Transverse colon (tissue), 4 donors: Measurements from ENCODE around the gene CFAP54. TPM values are rescaled to one million over a fixed set of nuclear protein-coding genes. Genes with fewer than 3 reads are reported as not detected.
"Not testable (repeated sequence)": the region's sequence is repeated elsewhere in the genome, so short reads cannot be mapped to it uniquely, and the experiment has no call there.

Source experiments
- DNase-seq: peaks from one replicate; pipeline ENCODE4 v3.0.0-alpha.2; 2019
- H3K27ac ChIP-seq, 4 donors: fragments of 200-600 bp; sonication (generic); 2 replicates each; pipeline ENCODE4 v1.5.1; 2016 to 2018; ENCODE audit warnings: inconsistent platforms in 4 of 4
- H3K27me3 ChIP-seq: fragments of 200-600 bp; sonication (generic); 2 replicates; pipeline ENCODE4 v1.5.1; 2017; ENCODE audit warnings: inconsistent platforms
- H3K36me3 ChIP-seq, 4 donors: fragments of 200-600 bp; sonication (generic); 2 replicates each; pipeline ENCODE4 v1.5.1; 2017 to 2019; ENCODE audit warnings: inconsistent platforms in 4 of 4
- H3K4me1 ChIP-seq, 4 donors: fragments of 200-600 bp; sonication (generic); 2 replicates each; pipeline ENCODE4 v1.5.1; 2017 to 2020; ENCODE audit warnings: inconsistent platforms in 4 of 4
- H3K4me3 ChIP-seq, 4 donors: fragments of 200-600 bp; sonication (generic); 1 replicate in 1 of 4; 2 replicates in 3 of 4; pipeline versions ENCODE4 v1.5.1 to v1.6.1; 2017 to 2019; ENCODE audit warnings: inconsistent platforms in 4 of 4
- H3K9me3 ChIP-seq, 2 donors: fragments of 200-600 bp; sonication (generic); 2 replicates each; pipeline ENCODE4 v1.5.1; 2017 to 2019; ENCODE audit warnings: inconsistent platforms in 2 of 2
- CTCF ChIP-seq, 5 experiments: fragments of 200-600 bp in 3 of 5; fragments of 450-650 bp in 2 of 5; sonication (generic) in 3 of 5; IDR thresholded peaks; 1 replicate in 2 of 5; 2 replicates in 3 of 5; pipeline ENCODE4 v1.5.1; 2016 to 2017; ENCODE audit warnings: antibody characterized with exemption in 5 of 5, inconsistent platforms in 3 of 5, mild to moderate bottlenecking in 2 of 5, moderate library complexity in 1 of 5
- EP300 ChIP-seq: sonication (generic); formaldehyde crosslinking; IDR thresholded peaks from one replicate; pipeline ENCODE4 v1.6.1; 2017; ENCODE audit warnings: antibody characterized with exemption, low read depth
- POLR2A ChIP-seq: fragments of 450-650 bp; IDR thresholded peaks from one replicate; pipeline ENCODE4 v1.6.1; 2016; ENCODE audit warnings: antibody characterized with exemption, mild to moderate bottlenecking, moderate library complexity
- POLR2AphosphoS5 ChIP-seq, 3 donors: sonication (generic); formaldehyde crosslinking; IDR thresholded peaks; one replicate each; pipeline ENCODE4 v1.6.1; 2016; ENCODE audit warnings: antibody characterized with exemption in 3 of 3
- WGBS, 2 donors: methylation state at CpG; one replicate each; pipeline ENCODE4 v1.1.5; 2018; ENCODE audit warnings: low coverage in 1 of 2; 5-methylcytosine and 5-hydroxymethylcytosine counted together
- in situ Hi-C, 4 donors: fragments of 200-750 bp; cut with MboI; loops; one replicate each; pipeline versions ENCODE4 v1.15.0 to v1.15.1; 2017; ENCODE audit warnings: low sequenced_read_pairs in 3 of 4, low pct_ligation_motif_present in 1 of 4, low pct_unique_long_range_greater_than_20kb in 1 of 4
- intact Hi-C: fragments of 100-400 bp; cut with DNase I; formaldehyde crosslinking; loops from one replicate; pipeline ENCODE4 v1.15.1; 2023; ENCODE audit warnings: low total_unique reads
- total RNA-seq, 4 donors: library from RNA; depleted of rRNA; stranded (reverse); fragments of >200 nt; gene quantifications; one replicate each; pipeline ENCODE4 v1.1.0, GENCODE V29; 2016

The CFAP54 gene
- total RNA-seq, 4 donors from 2014 or later = 0.14 to 22.3 (median 2.1) TPM; not detected in 1

GRCh38 chr12:96711364-96711763, 222.0 kb downstream of the CFAP54 start:
- no peaks in the 10 kb centered on the region for H3K36me3 ChIP-seq
- H3K27ac ChIP-seq = no peak overlapping the region
- no peaks in the 10 kb centered on the region for H3K9me3 ChIP-seq
- H3K27me3 ChIP-seq = no peaks in the 10 kb centered on the region
- in situ Hi-C loops = no loop called here
- TF ChIP-seq CTCF (IDR thresholded peaks at IDR 0.05) (no peak), POLR2A (no peak), POLR2AphosphoS5 (IDR thresholded peaks at IDR 0.05) (no peak), EP300 (no peak)
- DNase-seq = no peak
- no peak overlapping the region for H3K4me3 ChIP-seq
- intact Hi-C loops = no loop called here
- H3K4me1 ChIP-seq = no peaks in the 10 kb centered on the region

GRCh38 chr12:96714199-96714598, 224.8 kb downstream of the CFAP54 start:
- H3K4me1 ChIP-seq = no peaks in the 10 kb centered on the region
- DNase-seq = no peak
- in situ Hi-C loops = no loop called here
- WGBS, 2 donors = 77 to 83% methylated on average over 3 of the region's 3 CpGs
- no peaks in the 10 kb centered on the region for H3K9me3 ChIP-seq
- intact Hi-C loops = no loop called here
- no peaks in the 10 kb centered on the region for H3K36me3 ChIP-seq
- H3K27me3 ChIP-seq = no peaks in the 10 kb centered on the region
- H3K4me3 ChIP-seq = no peak overlapping the region
- no peak overlapping the region for H3K27ac ChIP-seq
- TF ChIP-seq CTCF (IDR thresholded peaks at IDR 0.05) (no peak), EP300 (no peak), POLR2AphosphoS5 (IDR thresholded peaks at IDR 0.05) (no peak), POLR2A (no peak)

GRCh38 chr12:96719660-96720362, 230.4 kb downstream of the CFAP54 start:
- peak overlapping the region in 3 of 4 donors; percentile 27 to 40 (median 40) for H3K27ac ChIP-seq
- H3K9me3 ChIP-seq = no peaks in the 10 kb centered on the region
- H3K36me3 ChIP-seq = no peaks in the 10 kb centered on the region
- intact Hi-C loops = no loop called here
- peaks cover 0 to 12% (median 2%) of the 10 kb centered on the region in 4 donors for H3K4me1 ChIP-seq
- WGBS, 2 donors = 10 to 32% methylated on average over 3 to 5 of the region's 5 CpGs
- H3K27me3 ChIP-seq = no peaks in the 10 kb centered on the region
- DNase-seq = peak; percentile 9
- H3K4me3 ChIP-seq = peak overlapping the region in 2 of 4 donors; percentile 22 to 45
- TF ChIP-seq CTCF (IDR thresholded peaks at IDR 0.05) (no peak), EP300 (no peak), POLR2A (no peak), POLR2AphosphoS5 (IDR thresholded peaks at IDR 0.05) (no peak)
- in situ Hi-C loops = no loop called here

GRCh38 chr12:96720363-96720705, 231.0 kb downstream of the CFAP54 start:
- WGBS, 2 donors = 54 to 60% methylated on average over 4 to 9 of the region's 9 CpGs
- H3K27me3 ChIP-seq = no peaks in the 10 kb centered on the region
- in situ Hi-C loops (no loop called here), intact Hi-C loops (no loop called here)
- no peaks in the 10 kb centered on the region for H3K36me3 ChIP-seq
- H3K4me1 ChIP-seq = peaks cover 0 to 12% (median 2%) of the 10 kb centered on the region in 4 donors
- peak overlapping the region in 2 of 4 donors; percentile 22 to 45 for H3K4me3 ChIP-seq
- peak overlapping the region in 3 of 4 donors; percentile 27 to 40 (median 40) for H3K27ac ChIP-seq
- no peaks in the 10 kb centered on the region for H3K9me3 ChIP-seq
- DNase-seq = peak; percentile 8
- no peak for TF ChIP-seq POLR2AphosphoS5 (IDR thresholded peaks at IDR 0.05)
- no peak for TF ChIP-seq CTCF (IDR thresholded peaks at IDR 0.05)
- no peak for TF ChIP-seq POLR2A
- TF ChIP-seq EP300 = no peak

GRCh38 chr12:96729466-96729865, 240.1 kb downstream of the CFAP54 start:
- intact Hi-C loops, DNase-seq, H3K27ac ChIP-seq, H3K9me3 ChIP-seq, H3K27me3 ChIP-seq, H3K4me3 ChIP-seq, in situ Hi-C loops, H3K4me1 ChIP-seq, H3K36me3 ChIP-seq: not testable (repeated sequence)
- 93% methylated on average over 23 of the region's 23 CpGs; no CpG with 5 or more reads in 1 of the 2 donors for WGBS, 2 donors
